MM.1S (cell line): ENCODE measurements around the gene TBC1D2.

ENCODE experiments used
- CTCF ChIP-seq: fragments of 300-600 bp; sonication (generic); IDR thresholded peaks from 2 replicates; pipeline ENCODE4 v1.5.1; 2016; ENCODE audit warnings: antibody characterized with exemption, low read length, mixed read lengths
- EZH2 ChIP-seq: fragments of 300-600 bp; sonication (generic); optimal IDR thresholded peaks from 2 replicates; pipeline ENCODE3; 2017; ENCODE audit warnings: low read depth, mild to moderate bottlenecking, antibody characterized with exemption, low read length, mixed read lengths

- TF ChIP-seq EZH2, result no peak
- TF ChIP-seq CTCF, result no peak
These were observed 106.0 kb downstream of the TBC1D2 start for GRCh38 chr9:98149422-98149821.
